Fibroblast of lung (primary cell): Measurements from ENCODE around the gene TTLL7. TPM values are rescaled to one million over a fixed set of nuclear protein-coding genes. Genes with fewer than 3 reads are reported as not detected.

Experiments
- DNase-seq, 2 donors: peaks; one replicate each; pipeline versions ENCODE4 v3.0.0 to v3.0.0-alpha.2; 2010; ENCODE audit warnings: low read depth in 2 of 2
- H2AFZ ChIP-seq: 2 replicates; pipeline ENCODE4 v1.5.1; 2012; ENCODE audit warnings: low read length, control low read depth, inconsistent platforms
- H3K27ac ChIP-seq: 2 replicates; pipeline ENCODE4 v1.5.1; 2011; ENCODE audit warnings: low read length, control low read depth; ENCODE audit not compliant: insufficient read depth
- H3K27me3 ChIP-seq: 2 replicates; pipeline ENCODE4 v1.5.1; 2011; ENCODE audit warnings: mild to moderate bottlenecking, low read length; ENCODE audit not compliant: control insufficient read depth, insufficient read depth
- H3K36me3 ChIP-seq: 2 replicates; pipeline ENCODE4 v1.5.1; 2011; ENCODE audit warnings: low read length; ENCODE audit not compliant: control insufficient read depth, insufficient read depth
- H3K4me1 ChIP-seq: 2 replicates; pipeline ENCODE4 v1.5.1; 2011; ENCODE audit warnings: low read length; ENCODE audit not compliant: control insufficient read depth, insufficient read depth; ENCODE audit errors: extremely low read depth
- H3K4me2 ChIP-seq: 2 replicates; pipeline ENCODE4 v1.5.1; 2011; ENCODE audit warnings: low read length, control low read depth; ENCODE audit not compliant: insufficient read depth; ENCODE audit errors: extremely low read depth
- H3K4me3 ChIP-seq, 4 experiments: fragments of 200-600 bp in 1 of 4; sonication (generic) in 1 of 4; replicated peaks in 1 of 4; 2 replicates each; pipeline ENCODE4 v1.5.1; 2011 to 2016; ENCODE audit warnings: low read length in 4 of 4, low read depth in 3 of 4, mild to moderate bottlenecking in 3 of 4, control low read depth in 2 of 4, inconsistent platforms in 1 of 4, mixed read lengths in 1 of 4; ENCODE audit not compliant: insufficient read depth in 1 of 4; ENCODE audit errors: control extremely low read depth in 1 of 4
- H3K79me2 ChIP-seq: 2 replicates; pipeline ENCODE4 v1.5.1; 2012; ENCODE audit warnings: mild to moderate bottlenecking, low read length, inconsistent platforms; ENCODE audit not compliant: control insufficient read depth, insufficient read depth
- H3K9ac ChIP-seq: 2 replicates; pipeline ENCODE4 v1.5.1; 2011; ENCODE audit warnings: mild to moderate bottlenecking, low read length, control low read depth; ENCODE audit not compliant: insufficient read depth
- H3K9me3 ChIP-seq: 2 replicates; pipeline ENCODE4 v1.5.1; 2012; ENCODE audit warnings: low read depth, low read length; ENCODE audit not compliant: control insufficient read depth, insufficient read depth
- H4K20me1 ChIP-seq: 2 replicates; pipeline ENCODE4 v1.5.1; 2011; ENCODE audit warnings: low read length; ENCODE audit not compliant: control insufficient read depth, insufficient read depth; ENCODE audit errors: extremely low read depth
- CTCF ChIP-seq, 2 donors: IDR thresholded peaks in 1 of 2; conservative IDR thresholded peaks in 1 of 2; 1 replicate in 1 of 2; 2 replicates in 1 of 2; pipeline ENCODE4 v1.5.1; 2011 to 2012; ENCODE audit warnings: low read length in 2 of 2, control low read depth in 1 of 2, inconsistent platforms in 1 of 2, low read depth in 1 of 2, mild to moderate bottlenecking in 1 of 2
- EZH2 ChIP-seq: IDR thresholded peaks from 2 replicates; pipeline ENCODE4 v1.5.1; 2012; ENCODE audit warnings: low read length, control low read depth, mild to moderate bottlenecking; ENCODE audit errors: missing control alignments
- polyA plus RNA-seq, 2 donors: library from polyadenylated mRNA; depleted of rRNA in 1 of 2; stranded (reverse) in 1 of 2; unstranded in 1 of 2; fragments of >200 nt; gene quantifications; 2 replicates each; pipeline ENCODE4 v1.2.1, GENCODE V29; 2011 to 2012; ENCODE audit warnings: missing spikeins in 1 of 2
- total RNA-seq: library from RNA; depleted of rRNA; stranded (reverse); fragments of >200 nt; gene quantifications from 2 replicates; pipeline ENCODE4 v1.2.1, GENCODE V29; 2014

TTLL7 gene
- total and polyA plus RNA-seq, 2 donors (not counting 1 experiment from before 2014, with no cell fraction given), result 14.4 to 19.8 TPM

DNA sequence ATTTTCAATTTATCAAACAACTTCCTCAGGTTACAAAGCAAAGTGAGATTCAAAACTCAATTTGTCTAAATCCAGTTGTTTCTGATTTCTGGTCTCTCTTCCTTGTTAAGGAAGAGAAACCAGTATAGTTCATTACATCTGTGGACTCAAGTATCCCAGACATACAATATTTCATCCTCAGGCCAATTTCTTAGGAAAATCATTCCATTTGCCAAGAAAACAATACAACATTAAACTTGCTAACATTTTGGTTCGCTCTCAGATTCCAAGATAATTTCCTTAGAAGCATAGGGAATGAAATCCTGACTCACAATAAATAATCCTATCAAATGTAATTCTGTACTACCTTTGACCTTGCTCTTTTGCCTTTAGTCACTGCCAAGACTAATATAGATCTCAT, 11.2 kb upstream of the TTLL7 start:
- no peaks in the 10 kb centered on the region for H3K27me3 ChIP-seq
- H3K4me1 ChIP-seq, result no peaks in the 10 kb centered on the region
- no peaks in the 10 kb centered on the region for H3K9me3 ChIP-seq
- H3K79me2 ChIP-seq, result no peaks in the 10 kb centered on the region
- H3K9ac ChIP-seq, result no peak overlapping the region
- H4K20me1 ChIP-seq, result no peaks in the 10 kb centered on the region
- no peaks in the 10 kb centered on the region for H3K36me3 ChIP-seq
- no peak overlapping the region for H3K4me3 ChIP-seq
- DNase-seq, result no peak
- H2AFZ ChIP-seq, result no peak overlapping the region
- H3K4me2 ChIP-seq, result no peak overlapping the region
- no peak for TF ChIP-seq EZH2
- no peak for TF ChIP-seq CTCF (conservative IDR thresholded peaks at IDR 0.05 in 1 of 2, IDR thresholded peaks at IDR 0.05 in 1 of 2; ENCODE audit: low read depth in 1 of 2, low read length in 2 of 2)
- H3K27ac ChIP-seq, result no peak overlapping the region

GRCh38 chr1:84008631-84009030, 9.7 kb upstream of the TTLL7 start:
- Histone ChIP-seq H3K9ac (no peak overlapping the region), H3K27me3 (no peaks in the 10 kb centered on the region), H3K4me3 (no peak overlapping the region), H3K79me2 (no peaks in the 10 kb centered on the region), H2AFZ (no peak overlapping the region), H3K4me2 (no peak overlapping the region), H3K9me3 (no peaks in the 10 kb centered on the region), H3K4me1 (no peaks in the 10 kb centered on the region), H3K27ac (no peak overlapping the region), H4K20me1 (no peaks in the 10 kb centered on the region), H3K36me3 (no peaks in the 10 kb centered on the region)
- TF ChIP-seq EZH2, result no peak
- TF ChIP-seq CTCF (conservative IDR thresholded peaks at IDR 0.05 in 1 of 2, IDR thresholded peaks at IDR 0.05 in 1 of 2; ENCODE audit: low read depth in 1 of 2, low read length in 2 of 2), result no peak
- DNase-seq, result no peak

GRCh38 chr1:84006591-84006990, 7.7 kb upstream of the TTLL7 start:
- no peak overlapping the region for H3K27ac ChIP-seq
- no peaks in the 10 kb centered on the region for H3K9me3 ChIP-seq
- H3K4me1 ChIP-seq, result no peaks in the 10 kb centered on the region
- no peaks in the 10 kb centered on the region for H3K27me3 ChIP-seq
- no peaks in the 10 kb centered on the region for H3K36me3 ChIP-seq
- H2AFZ ChIP-seq, result no peak overlapping the region
- H3K4me2 ChIP-seq, result no peak overlapping the region
- no peak overlapping the region for H3K4me3 ChIP-seq
- DNase-seq, result no peak
- H4K20me1 ChIP-seq, result no peaks in the 10 kb centered on the region
- TF ChIP-seq CTCF (conservative IDR thresholded peaks at IDR 0.05 in 1 of 2, IDR thresholded peaks at IDR 0.05 in 1 of 2; ENCODE audit: low read depth in 1 of 2, low read length in 2 of 2) (no peak), EZH2 (no peak)
- no peaks in the 10 kb centered on the region for H3K79me2 ChIP-seq
- no peak overlapping the region for H3K9ac ChIP-seq
